ENCODE data around the gene ACSS1.

DNA sequence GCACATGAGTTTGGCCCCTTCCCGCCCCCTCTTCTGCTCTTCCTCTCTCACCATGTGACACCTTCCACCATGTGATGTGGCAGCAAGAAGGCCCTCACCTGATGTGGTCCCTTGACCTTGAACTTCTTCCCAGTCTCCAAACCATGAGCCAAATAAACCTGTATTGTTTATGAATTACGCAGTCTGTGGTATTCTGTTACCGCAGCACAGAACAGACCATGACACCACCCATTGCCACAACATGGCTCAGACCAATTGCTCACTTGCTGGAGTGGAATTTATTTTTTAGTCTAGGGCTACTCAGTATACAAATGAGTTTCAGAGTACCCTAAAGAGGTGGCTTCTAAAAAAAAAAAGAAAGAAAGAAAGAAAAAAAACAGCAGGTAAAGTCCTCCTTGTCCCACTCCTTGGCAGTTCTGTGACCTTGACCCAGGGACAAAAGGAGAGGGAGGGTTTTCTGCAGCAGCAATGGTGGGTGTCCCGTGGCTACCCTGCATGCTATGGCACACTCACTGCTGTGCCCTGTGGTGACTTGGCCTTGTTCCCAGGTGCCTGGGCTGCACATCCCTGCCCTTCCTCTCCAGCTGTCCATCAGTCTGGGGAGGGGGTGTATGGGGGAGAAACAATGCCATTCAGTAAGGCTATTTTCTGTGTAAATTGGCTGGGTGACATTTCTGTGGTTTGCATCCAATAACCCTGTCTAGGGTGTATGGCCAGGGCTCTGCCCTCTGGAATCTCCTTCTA, 29.4 kb upstream of the ACSS1 start:
- TF ChIP-seq CTCF (IDR thresholded peaks at IDR 0.05; ENCODE audit: low read depth, low read length) (no peak), POLR2A (IDR thresholded peaks at IDR 0.05; ENCODE audit: extremely low read depth, insufficient read length) (no peak), MYC (IDR thresholded peaks at IDR 0.05; ENCODE audit: low read depth, low read length) (no peak), MAX (IDR thresholded peaks at IDR 0.05; ENCODE audit: low read depth, low read length) (no peak)
